ENCODE data around the gene RMND5A.
"Not testable (repeated sequence)": the region's sequence is repeated elsewhere in the genome, so short reads cannot be mapped to it uniquely, and the experiment has no call there.

Gene RMND5A

DNA sequence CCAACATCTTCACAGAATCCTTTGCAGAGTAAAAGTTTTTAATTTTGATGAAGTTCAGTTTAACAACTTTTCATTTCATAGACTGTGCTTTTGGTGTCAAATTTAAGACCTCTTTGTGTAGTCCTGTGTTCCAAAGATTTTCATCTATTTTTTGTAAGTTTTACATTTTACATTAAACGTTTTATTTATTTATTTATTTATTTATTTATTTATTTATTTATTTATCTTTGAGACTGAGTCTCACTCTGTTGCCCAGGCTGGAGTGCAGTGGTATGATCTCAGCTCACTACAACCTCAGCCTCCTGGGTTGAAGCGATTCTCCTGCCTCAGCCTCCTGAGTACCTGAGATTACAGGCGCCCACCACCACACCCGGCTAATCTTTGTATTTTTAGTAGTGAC, 12.0 kb upstream of the RMND5A start:
- in situ Hi-C loops (cut with HindIII; ENCODE audit: low sequenced_read_pairs) = not testable (repeated sequence)

- in situ Hi-C loops (cut with HindIII; ENCODE audit: low sequenced_read_pairs) = not testable (repeated sequence)
These were observed 5.4 kb upstream of the RMND5A start for GRCh38 chr2:86714579-86715173.

- in situ Hi-C loops (cut with HindIII; ENCODE audit: low sequenced_read_pairs) = not testable (repeated sequence)
These were observed 841 bp upstream of the RMND5A start for GRCh38 chr2:86719263-86719636.

DNA sequence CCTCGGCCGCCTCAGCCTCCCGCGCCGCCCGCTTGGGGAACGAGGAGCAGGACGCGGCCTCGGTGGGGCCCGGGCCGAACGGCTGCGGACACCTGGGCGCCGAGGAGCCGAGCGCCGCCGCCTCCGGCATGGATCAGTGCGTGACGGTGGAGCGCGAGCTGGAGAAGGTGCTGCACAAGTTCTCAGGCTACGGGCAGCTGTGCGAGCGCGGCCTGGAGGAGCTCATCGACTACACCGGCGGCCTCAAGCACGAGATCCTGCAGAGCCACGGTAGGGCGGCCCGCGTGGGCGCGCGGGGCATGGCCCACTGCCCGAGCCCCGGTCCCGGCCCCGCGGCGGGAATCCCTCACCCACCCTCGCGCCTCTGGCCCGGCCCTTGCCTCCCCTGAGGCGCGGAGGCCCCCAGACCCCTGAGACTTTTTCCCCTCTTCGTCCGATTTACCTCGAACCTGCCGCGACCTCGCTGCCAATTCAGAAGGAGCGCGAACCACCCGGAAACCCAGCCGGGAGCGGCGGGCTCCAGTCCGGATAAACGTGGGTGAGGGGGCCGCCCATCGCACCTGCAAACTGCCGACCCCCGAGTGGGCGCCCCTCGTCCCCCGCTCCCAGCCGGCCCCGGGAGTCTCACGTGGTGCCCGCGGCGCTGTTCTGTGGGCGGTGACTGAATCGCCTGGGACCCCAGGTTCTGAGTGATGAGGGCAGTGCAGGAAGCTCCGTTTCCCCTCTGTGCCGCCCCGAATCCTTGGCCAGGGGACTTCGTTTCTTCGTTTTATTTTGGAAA, 639 bp downstream of the RMND5A start:
- in situ Hi-C loops (cut with HindIII; ENCODE audit: low sequenced_read_pairs) = not testable (repeated sequence)

DNA sequence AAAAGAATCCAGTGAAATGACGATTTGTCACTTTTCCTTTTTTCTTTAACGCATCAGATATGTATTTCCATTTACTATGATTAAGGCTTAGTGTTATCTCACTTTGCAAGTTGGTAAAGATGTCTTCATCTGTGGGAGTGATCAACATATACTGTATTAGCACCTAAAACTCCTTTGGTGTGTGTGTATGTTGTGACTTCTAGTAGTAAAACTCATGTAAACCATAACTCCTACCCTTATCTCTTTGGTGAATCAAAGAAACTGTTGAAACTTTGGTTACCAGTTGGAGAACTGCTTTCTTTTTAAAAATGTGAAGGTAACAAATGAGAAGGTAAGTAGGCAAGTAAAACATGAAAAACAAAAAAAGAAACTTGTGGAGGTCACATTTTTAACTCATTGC, 5.6 kb downstream of the RMND5A start:
- in situ Hi-C loops (cut with HindIII; ENCODE audit: low sequenced_read_pairs) = not testable (repeated sequence)

GRCh38 chr2:86732040-86732525, 12.0 kb downstream of the RMND5A start:
- in situ Hi-C loops (cut with HindIII; ENCODE audit: low sequenced_read_pairs) = not testable (repeated sequence)

GRCh38 chr2:86732837-86733236, 12.7 kb downstream of the RMND5A start:
- in situ Hi-C loops (cut with HindIII; ENCODE audit: low sequenced_read_pairs) = not testable (repeated sequence)

GRCh38 chr2:86733528-86733927, 13.4 kb downstream of the RMND5A start:
- in situ Hi-C loops (cut with HindIII; ENCODE audit: low sequenced_read_pairs) = not testable (repeated sequence)

DNA sequence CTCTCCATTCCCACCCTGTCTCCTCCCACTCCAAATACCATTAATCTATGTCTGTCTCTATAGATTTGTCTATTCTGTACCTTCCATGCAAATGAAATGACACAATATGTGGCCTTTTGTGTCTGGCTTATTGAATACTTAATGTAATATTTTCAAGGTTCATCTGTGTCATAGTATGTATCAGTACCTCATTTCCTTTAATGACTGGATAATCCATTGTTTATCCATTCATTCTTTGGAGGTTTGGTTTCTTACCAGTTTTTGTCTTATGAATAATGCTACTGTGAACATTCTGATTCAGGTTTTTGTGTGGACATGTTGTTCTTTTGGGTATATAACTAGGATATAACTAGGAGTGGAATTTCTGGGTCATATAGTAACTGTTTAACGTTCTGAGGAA, 14.8 kb downstream of the RMND5A start:
- in situ Hi-C loops (cut with HindIII; ENCODE audit: low sequenced_read_pairs) = not testable (repeated sequence)

GRCh38 chr2:86739485-86739884, 19.4 kb downstream of the RMND5A start:
- in situ Hi-C loops (cut with HindIII; ENCODE audit: low sequenced_read_pairs) = not testable (repeated sequence)

DNA sequence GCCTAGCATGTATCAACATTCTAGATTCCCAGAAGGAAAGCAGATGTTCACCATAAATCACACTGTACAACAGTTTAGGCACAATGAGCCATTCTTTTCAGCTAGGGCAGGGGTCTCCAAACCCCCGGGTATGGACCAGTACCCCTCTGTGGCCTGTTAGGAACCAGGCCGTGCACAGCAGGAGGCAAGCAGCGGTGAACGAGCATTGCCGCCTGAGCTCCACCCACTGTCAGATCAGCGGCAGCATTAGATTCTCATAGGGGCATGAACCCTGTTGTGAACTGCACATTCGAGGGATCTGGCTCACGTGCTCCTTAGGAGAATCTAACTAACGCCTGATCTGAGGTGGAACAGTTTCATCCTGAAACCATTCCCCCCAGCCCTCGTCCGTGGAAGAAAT, 19.8 kb downstream of the RMND5A start:
- in situ Hi-C loops (cut with HindIII; ENCODE audit: low sequenced_read_pairs) = not testable (repeated sequence)

GRCh38 chr2:86741889-86742498, 21.9 kb downstream of the RMND5A start:
- in situ Hi-C loops (cut with HindIII; ENCODE audit: low sequenced_read_pairs) = not testable (repeated sequence)

- in situ Hi-C loops (cut with HindIII; ENCODE audit: low sequenced_read_pairs) = no loop called here
These were observed 24.1 kb downstream of the RMND5A start for GRCh38 chr2:86744152-86744551.

DNA sequence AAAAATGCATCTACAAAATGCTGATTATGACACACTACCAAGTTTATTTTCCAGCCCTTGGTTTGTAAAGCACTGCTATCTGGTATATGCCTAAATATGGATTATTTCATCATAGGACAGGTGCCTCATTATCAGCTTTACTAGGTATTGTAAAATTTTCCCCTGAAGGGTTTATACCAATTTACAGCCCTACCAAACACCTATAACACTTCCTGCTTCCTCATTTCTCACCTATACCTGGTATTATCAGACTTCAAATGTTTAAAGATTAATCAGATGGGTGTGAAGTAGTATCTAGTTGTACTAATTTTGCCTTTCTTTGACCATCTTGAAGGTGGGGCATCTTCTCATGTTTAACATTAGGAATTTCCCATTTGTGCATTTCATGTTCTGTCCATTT, 26.8 kb downstream of the RMND5A start:
- in situ Hi-C loops (cut with HindIII; ENCODE audit: low sequenced_read_pairs) = no loop called here

GRCh38 chr2:86747711-86748639, 27.9 kb downstream of the RMND5A start:
- in situ Hi-C loops (cut with HindIII; ENCODE audit: low sequenced_read_pairs) = no loop called here

- in situ Hi-C loops (cut with HindIII; ENCODE audit: low sequenced_read_pairs) = loop anchor here (10.0 kb wide), 1 partner anchor 116 kb away; no protein-coding TSS in a partner anchor
These were observed 30.2 kb downstream of the RMND5A start for GRCh38 chr2:86750240-86750839.

GRCh38 chr2:86751778-86752177, 31.7 kb downstream of the RMND5A start:
- in situ Hi-C loops (cut with HindIII; ENCODE audit: low sequenced_read_pairs) = loop anchor here (10.0 kb wide), 1 partner anchor 117 kb away; no protein-coding TSS in a partner anchor

DNA sequence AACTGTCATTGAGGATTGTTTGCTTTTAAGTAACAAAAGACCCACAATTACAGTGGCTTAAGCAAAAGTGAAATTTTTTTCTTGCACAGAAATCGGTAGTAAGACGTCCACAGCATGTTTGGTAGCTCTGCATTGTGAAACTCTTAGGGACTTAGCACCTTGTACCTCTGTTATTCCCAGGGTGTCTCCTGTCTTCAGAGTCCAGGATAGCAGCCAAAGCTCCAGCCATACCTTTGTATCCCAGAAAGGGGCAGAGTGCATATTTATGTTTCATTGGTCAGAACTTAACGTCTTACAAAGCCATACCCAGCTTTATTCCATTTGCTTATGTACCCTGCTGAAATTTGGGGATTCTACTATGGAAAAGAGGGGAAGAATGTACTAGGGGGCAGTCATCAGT, 32.8 kb downstream of the RMND5A start:
- in situ Hi-C loops (cut with HindIII; ENCODE audit: low sequenced_read_pairs) = loop anchor here (10.0 kb wide), 1 partner anchor 118 kb away; no protein-coding TSS in a partner anchor

DNA sequence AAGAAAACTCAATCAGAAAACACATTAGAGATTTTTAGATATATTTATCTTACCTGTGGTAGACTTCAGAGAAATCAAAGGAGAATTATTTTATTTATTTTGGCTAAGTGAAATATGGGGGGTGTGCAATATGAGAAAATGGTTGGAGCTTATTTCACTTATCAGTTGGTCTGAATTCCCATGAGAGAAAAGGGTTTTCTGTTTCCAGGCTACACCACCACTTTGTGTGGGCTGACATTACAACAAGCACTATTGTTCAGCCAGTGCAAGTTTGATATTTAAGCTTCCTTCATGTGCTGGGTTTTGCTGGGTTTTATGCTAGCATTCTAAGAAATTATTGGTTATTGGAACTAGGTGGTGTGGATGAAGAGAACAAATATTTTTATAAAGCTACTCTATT, 33.5 kb downstream of the RMND5A start:
- in situ Hi-C loops (cut with HindIII; ENCODE audit: low sequenced_read_pairs) = loop anchor here (10.0 kb wide), 1 partner anchor 119 kb away; no protein-coding TSS in a partner anchor

DNA sequence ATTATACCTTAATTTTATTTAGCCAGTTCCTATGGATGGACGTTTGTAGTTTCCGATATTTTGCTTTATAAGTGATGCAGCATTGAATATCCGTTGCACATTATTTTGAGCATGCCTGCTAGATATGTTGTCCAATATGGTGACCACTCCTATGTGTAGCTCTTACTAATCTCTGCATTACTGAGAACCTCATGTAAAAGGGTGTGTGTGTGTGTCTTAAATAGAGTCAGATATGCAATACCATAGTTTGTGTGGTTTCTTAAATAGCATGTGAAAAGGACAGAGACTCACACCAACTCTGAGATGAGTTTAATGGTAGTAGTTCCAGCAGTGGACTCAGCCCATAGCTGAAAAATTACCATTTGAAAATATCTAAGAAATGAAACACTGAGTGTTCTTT, 38.3 kb downstream of the RMND5A start:
- in situ Hi-C loops (cut with HindIII; ENCODE audit: low sequenced_read_pairs) = loop anchor here (10.0 kb wide), 1 partner anchor 124 kb away; no protein-coding TSS in a partner anchor
